Nephron (organoid): Measurements from ENCODE around the gene GJB5.
A peak's percentile ranks its signal among the peaks of the same experiment; 100 is the strongest.

Experiments
- H3K27ac Mint-ChIP-seq, 3 experiments: 2 replicates each; pipeline ENCODE4 v1.8.0; 2020; ENCODE audit warnings: mixed read lengths in 3 of 3, mild to moderate bottlenecking in 2 of 3, moderate library complexity in 1 of 3
- H3K27me3 Mint-ChIP-seq: 2 replicates; pipeline ENCODE4 v1.8.0; 2021; ENCODE audit warnings: low read depth, mild to moderate bottlenecking, moderate library complexity, mixed read lengths
- H3K36me3 Mint-ChIP-seq: 2 replicates; pipeline ENCODE4 v1.8.0; 2020; ENCODE audit warnings: low read depth, mixed read lengths
- H3K4me1 Mint-ChIP-seq: 2 replicates; pipeline ENCODE4 v1.8.0; 2020; ENCODE audit warnings: mixed read lengths
- H3K4me3 Mint-ChIP-seq, 3 experiments: 2 replicates each; pipeline ENCODE4 v1.8.0; 2020; ENCODE audit warnings: mild to moderate bottlenecking in 3 of 3, mixed read lengths in 3 of 3, moderate library complexity in 2 of 3
- H3K9me3 Mint-ChIP-seq: 2 replicates; pipeline ENCODE4 v1.8.0; 2020; ENCODE audit warnings: mixed read lengths
- CTCF ChIP-seq, 3 experiments: fragments of 200-600 bp; sonication (generic); IDR thresholded peaks; one replicate each; pipeline ENCODE4 v1.5.0; 2021; ENCODE audit warnings: antibody characterized with exemption in 3 of 3; ENCODE audit not compliant: unreplicated experiment in 3 of 3

Gene GJB5

GRCh38 chr1:34790985-34791384 is 36.1 kb downstream of the GJB5 start:
- no peaks in the 10 kb centered on the region for H3K36me3 Mint-ChIP-seq
- no peak for TF ChIP-seq CTCF (IDR thresholded peaks at IDR 0.05; ENCODE audit: unreplicated experiment in 3 of 3)
- H3K27ac Mint-ChIP-seq: no peak overlapping the region
- H3K4me3 Mint-ChIP-seq: no peak overlapping the region
- H3K4me1 Mint-ChIP-seq: peaks cover 5% of the 10 kb centered on the region
- H3K27me3 Mint-ChIP-seq: peaks cover 55% of the 10 kb centered on the region
- H3K9me3 Mint-ChIP-seq: no peaks in the 10 kb centered on the region

GRCh38 chr1:34792424-34792823 is 37.6 kb downstream of the GJB5 start:
- Mint-ChIP-seq H3K4me3 (peak overlapping the region; percentile 24 to 52 (median 45)), H3K9me3 (no peaks in the 10 kb centered on the region), H3K27ac (no peak overlapping the region), H3K4me1 (no peaks in the 10 kb centered on the region), H3K36me3 (no peaks in the 10 kb centered on the region), H3K27me3 (peaks cover 52% of the 10 kb centered on the region)
- no peak for TF ChIP-seq CTCF (IDR thresholded peaks at IDR 0.05; ENCODE audit: unreplicated experiment in 3 of 3)

GRCh38 chr1:34792868-34793727 is 38.3 kb downstream of the GJB5 start, which contains the start of gene GJA4:
TSS of gene GJA4 (plus strand) at chr1:34792999. CDS start at chr1:34794214, 1,215 bp downstream.
- H3K27ac Mint-ChIP-seq: no peak within 1 kb of the TSS
- TF ChIP-seq CTCF (IDR thresholded peaks at IDR 0.05; ENCODE audit: unreplicated experiment in 3 of 3): no peak
- H3K27me3 Mint-ChIP-seq: peaks cover 52% of the 10 kb centered on the region
- peak within 1 kb of the TSS; percentile 24 to 52 (median 45) for H3K4me3 Mint-ChIP-seq
- H3K36me3 Mint-ChIP-seq: no peaks in the 10 kb centered on the region
- no peaks in the 10 kb centered on the region for H3K9me3 Mint-ChIP-seq
- no peaks in the 10 kb centered on the region for H3K4me1 Mint-ChIP-seq

- no peak for TF ChIP-seq CTCF (IDR thresholded peaks at IDR 0.05; ENCODE audit: unreplicated experiment in 3 of 3)
- Mint-ChIP-seq H3K27ac (no peak overlapping the region), H3K4me1 (no peaks in the 10 kb centered on the region), H3K27me3 (peaks cover 49% of the 10 kb centered on the region), H3K9me3 (no peaks in the 10 kb centered on the region), H3K4me3 (peak overlapping the region in 1 of 3 experiments; percentile 41), H3K36me3 (no peaks in the 10 kb centered on the region)
Observed at GRCh38 chr1:34794001-34794789, 39.3 kb downstream of the GJB5 start.

GRCh38 chr1:34794790-34795180 is 39.9 kb downstream of the GJB5 start:
- no peak for TF ChIP-seq CTCF (IDR thresholded peaks at IDR 0.05; ENCODE audit: unreplicated experiment in 3 of 3)
- H3K27me3 Mint-ChIP-seq: peaks cover 47% of the 10 kb centered on the region

More at GRCh38 chr1:34794790-34795180, 39.9 kb downstream of the GJB5 start:
- H3K4me1 Mint-ChIP-seq: no peaks in the 10 kb centered on the region
- no peak overlapping the region for H3K27ac Mint-ChIP-seq
- H3K9me3 Mint-ChIP-seq: no peaks in the 10 kb centered on the region
- no peaks in the 10 kb centered on the region for H3K36me3 Mint-ChIP-seq
- no peak overlapping the region for H3K4me3 Mint-ChIP-seq
